Activated CD4-positive, alpha-beta T cell treated with anti-CD3 and anti-CD28 coated beads, Interleukin-2, amount 50 U/mL, for 48 hours (primary cell): ENCODE results near the gene COL18A1.
"Not testable (repeated sequence)": the region's sequence is repeated elsewhere in the genome, so short reads cannot be mapped to it uniquely, and the experiment has no call there.

Experiments used
- DNase-seq, 2 experiments: peaks; one replicate each; pipeline ENCODE4 v3.0.0-alpha.2; 2020

The COL18A1 gene

DNA sequence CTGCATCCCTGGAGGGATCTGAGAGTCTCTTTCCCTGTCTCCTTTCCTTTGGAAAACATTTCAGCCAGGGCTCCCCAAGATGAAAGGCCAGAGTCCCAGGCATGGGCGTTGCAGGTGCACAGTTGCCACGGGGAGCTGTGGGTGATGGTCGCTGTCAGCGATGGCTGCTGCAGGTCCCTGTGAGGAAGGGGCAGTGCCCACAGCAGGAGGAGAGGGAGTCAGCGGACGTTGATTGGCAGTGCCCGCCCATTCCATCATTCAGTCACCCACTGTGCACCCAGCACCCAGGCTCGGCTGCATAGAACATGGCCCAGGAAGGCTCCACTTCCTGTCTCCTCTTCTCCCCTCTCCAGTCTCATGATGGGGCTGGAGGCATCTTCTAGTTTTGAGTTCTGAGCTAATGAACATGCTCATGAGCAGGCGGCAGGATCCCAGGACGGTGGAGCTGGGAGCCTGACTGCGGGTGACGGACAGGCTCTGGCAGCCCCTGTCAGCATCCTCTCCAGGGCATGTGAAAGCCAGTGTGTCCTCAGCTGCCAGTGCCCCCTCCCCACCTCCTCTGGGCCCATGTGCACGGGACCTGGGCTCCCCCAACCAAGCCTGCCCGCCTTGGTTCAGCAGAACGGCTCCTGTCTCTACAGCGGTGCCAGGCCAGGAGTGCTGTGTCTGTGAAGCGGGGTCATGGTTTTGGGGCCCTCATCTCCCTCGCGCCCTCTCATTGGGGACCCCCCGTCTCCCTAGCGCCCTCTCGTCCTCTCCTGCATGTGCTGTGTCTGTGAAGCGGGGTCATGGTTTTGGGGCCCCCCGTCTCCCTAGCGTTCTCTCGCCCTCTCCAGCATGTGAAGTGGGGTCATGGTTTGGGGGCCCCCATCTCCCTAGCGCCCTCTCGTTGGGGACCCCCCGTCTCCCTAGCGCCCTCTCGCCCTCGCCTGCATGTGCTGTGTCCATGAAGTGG lies 24.5 kb downstream of the COL18A1 start:
- no peak for DNase-seq

DNA sequence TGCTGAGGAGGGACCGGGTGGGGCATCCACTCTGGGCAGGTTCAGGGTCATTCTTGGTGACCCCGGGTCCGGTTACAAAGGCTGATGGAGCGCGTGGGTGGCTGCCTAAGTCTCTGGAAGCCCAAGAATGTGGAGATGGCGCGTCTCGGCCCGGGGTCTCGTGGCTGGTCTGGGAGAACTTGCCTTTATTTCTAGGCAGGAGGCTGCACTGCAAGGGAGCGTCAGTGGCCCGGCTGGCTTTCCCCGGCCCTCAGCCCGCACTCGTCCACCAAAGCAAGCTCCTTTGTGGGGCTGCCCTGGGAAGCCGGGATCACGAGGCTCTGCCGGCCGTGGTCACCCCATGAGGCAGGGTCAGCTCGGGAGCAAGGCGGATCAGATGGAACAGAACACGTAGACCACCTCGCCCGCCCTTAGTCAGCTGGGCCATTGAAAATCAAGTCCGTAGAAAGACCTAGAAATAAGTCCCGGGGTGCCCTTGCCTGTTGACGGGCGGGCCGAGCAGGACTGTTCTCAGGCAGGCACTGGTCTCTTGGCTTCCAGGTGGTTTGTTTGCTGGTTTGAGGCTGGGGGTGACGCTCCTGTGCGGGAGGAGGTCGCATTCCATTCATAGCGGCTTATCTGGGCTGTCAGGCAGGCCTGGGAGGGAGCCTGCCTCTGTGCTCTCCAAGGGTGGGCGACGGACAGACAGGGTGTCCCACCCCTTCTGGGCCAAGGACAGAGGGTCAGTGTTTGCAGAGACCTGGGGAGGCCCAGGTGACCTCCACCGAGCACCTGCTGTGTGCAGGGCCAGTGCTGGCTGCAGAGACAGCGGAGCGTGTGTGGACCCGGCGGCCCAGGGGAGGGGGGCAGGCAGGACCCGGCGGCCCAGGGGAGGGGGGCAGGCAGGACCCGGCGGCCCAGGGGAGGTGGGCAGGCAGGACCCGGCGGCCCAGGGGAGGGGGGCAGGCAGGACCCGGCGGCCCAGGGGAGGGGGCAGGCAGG lies 25.8 kb downstream of the COL18A1 start:
- DNase-seq, result no peak

DNA sequence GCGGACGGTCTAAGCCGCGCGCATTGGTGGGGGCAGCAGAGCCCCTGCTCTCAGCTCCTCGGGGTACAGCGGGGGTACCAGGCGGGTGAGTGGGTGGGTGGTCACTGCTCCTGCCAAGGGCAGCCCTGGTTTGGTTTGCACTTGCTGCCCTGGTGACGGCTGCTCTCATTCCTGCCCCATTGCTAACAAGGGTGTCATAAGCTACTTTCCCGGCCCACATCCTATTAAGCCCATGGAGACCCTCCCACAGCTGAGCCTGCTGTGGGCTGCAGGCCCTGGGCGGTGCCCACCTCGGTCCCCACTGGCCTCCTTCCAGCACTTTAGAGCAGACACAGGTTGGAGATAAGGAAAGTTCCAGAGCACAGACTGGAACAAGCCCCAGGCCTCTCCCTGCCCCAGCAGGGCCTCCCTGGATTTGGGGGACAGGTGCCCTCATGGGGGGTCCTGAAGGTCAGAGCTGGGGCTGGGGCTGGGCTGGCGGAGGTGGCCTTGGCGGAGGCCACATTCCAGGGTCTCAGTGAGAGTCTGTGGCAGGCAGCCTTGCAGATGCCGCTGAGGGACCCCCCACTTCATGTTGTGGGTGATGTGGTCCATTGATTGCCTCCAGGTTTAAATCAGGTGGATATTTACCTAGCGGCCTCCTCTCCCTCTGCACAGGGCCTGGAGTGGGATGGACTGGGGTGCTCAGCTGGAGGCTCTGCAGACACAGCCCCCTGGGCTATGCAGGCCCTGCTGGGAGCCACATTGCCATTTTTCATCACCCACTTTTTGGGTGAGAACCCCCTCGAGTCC lies 27.0 kb downstream of the COL18A1 start:
- no peak for DNase-seq

DNA sequence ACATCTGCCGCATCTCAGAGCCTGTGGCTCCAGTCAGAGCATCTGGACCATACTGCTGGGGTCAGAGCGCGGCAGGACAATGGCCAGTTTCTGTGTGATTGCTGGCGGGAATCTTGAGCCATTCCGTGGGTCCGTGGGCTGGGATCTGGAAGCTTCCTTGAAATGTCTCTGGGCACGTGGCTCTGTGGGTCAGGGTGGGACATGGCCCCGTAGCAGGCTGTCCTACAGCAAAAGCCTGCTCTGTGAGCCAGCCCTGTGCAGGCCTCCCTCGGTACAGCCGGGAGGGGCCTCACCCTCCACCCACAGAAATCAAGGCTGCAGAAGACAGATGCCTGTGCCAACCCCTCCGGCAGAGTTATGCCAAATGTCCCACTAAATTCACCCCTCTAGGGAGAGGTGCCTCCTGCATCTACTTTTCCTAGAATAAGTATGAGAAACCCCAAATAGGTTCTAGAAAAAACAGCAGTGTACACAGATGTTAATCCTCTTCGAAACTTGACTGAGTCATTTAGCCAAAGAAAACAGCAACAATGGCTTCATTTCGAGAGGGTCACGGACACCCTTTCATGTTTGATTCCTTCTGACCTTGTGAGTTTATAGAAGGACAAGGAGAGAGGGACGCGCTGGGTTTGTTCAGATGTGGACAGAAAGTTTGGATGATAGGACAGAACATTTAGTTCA lies 27.8 kb downstream of the COL18A1 start:
- DNase-seq, result no peak

DNA sequence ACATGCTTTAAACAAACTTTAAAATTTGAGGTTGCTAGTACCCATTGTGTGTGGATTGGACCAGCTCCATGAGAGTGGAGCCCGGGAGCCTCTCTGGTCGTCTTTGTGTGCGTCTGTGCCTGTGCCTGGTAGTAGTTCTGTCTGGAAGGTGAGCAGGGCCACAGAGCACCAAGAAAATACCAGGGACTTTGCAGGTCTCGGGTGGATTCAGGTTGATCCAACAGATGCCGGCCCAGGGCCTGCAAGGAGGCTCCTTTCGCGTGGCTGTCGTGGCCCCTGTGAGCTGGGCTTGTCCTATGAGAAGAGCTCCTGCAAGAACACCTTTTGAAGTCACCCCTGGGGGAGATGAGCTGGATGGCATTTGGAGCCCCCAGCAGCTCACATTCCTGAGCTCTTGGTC lies 28.3 kb downstream of the COL18A1 start:
- no peak for DNase-seq

DNA sequence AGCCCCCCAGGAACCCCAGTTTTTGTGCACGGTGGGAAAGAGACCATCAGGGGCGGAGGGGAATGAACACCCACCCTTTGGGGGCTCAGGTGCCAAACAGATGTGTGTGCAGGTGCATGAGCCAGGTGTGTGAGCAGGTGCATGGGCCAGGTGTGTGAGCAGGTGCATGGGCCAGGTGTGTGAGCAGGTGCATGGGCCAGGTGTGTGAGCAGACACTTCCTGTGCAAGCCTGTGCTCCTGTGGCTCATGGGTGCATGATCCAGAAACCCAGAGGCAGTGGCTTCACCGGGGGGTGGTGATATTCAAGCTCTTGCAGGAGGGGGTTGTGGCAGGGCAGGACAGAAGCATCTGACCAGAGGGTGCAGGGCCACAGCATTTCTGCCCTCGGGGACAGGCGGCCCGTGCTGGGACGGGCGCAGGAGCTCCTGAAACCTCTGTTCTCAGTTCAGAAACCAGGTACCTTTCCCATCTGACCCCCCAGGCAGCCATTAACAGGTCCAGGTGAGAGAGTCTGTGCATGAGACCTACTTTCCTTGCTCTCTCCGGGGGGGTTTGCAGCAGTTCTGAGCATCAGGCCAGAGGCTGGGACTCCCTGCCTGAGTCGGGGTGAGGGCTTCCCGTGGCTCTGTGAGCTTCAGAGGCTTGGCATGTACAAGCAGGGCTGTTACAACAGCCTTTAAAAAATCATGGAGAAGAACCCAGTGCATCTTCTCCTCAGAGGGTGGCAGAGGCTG lies 29.1 kb downstream of the COL18A1 start:
- DNase-seq, result no peak

DNA sequence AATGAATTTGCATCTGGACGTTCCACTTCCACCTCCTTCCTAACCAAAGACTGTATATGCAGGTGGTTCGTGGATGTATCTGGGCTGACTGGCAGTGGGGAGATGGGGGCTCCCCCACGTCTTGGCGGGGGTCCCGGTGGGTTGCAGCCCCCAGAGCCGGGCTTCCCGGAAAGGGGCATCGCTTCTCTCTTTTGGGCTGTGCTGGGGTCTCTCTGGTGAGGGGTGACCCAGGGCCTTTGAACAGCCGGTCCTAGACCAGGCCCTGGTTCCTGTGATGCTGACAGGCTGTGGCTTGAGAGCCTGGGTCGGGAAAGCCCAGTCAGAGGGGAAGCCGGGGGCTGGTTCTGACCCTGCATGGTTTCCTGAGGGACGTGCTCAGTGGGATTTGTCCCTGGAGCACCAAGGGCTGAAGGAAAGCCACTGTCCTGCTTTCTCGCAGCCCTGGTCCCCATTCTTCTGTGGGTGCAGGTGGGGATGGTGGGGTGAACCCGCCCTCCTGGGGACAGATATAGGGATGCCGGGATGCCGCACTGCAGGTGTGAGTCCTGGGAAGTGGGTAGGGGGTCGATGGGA lies 29.8 kb downstream of the COL18A1 start:
- no peak for DNase-seq

DNA sequence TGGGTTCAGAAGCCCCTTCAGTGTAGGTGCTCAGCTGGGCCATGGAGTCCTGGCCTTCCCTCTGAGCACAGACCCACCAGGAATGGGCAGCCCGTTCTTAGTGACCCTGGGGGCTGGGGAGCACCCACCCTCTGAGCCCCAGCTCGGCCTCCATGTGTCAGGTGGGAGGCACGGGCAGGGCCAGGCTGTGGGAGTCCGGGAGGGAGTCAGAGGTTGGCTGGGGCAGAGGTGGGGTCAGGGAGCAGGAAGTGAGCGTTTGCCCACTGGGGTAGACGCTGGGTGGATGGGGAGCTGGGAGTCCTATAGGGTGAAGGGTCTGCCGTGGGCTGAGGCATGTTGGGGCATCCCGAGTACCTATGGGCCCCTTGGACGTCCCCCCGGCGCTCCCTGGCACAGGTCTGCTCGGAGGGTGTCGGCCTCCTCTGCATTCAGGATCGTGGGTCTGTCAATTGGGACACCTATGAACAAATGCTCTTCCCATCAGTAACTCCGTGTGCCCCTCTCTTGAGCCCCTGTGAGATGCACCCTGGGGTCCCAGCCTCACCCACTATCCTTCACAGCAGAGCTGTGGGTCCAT lies 30.5 kb downstream of the COL18A1 start:
- no peak for DNase-seq

DNA sequence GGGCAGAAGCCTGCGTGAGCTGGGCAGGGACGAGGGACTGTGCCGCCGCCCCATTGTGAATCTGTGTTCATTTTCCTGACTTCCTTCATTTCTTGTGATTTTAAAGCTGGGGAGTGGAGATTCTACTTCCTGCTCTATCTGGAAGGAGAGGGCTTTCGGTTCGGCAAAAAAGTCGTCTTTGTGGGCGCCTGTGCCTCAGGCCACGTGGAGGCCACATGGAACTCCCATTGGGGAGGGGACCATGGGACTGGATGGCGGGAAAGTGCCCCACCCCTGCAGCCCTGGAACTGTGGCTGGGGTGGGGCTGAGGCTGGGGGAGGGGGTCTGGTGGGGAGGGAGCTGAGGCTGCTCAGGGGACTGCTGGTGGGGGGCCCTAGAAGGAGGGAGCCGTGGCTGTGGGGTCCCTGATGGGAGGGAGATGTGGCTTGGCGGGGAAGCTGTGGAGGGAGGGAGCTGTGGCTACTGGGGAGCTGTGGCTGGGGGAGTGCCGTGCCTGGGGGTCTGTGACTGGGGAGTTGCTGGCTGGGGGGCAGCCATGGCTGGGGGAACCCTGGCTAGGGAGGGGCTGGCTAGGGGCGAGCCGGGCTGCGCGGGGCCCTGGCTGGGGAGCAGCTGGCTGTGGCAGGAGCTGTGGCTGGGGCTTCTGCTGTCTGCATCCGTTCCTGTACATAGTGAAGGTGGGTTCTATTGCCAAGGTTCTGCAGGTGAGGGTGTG lies 31.5 kb downstream of the COL18A1 start:
- no peak for DNase-seq

DNA sequence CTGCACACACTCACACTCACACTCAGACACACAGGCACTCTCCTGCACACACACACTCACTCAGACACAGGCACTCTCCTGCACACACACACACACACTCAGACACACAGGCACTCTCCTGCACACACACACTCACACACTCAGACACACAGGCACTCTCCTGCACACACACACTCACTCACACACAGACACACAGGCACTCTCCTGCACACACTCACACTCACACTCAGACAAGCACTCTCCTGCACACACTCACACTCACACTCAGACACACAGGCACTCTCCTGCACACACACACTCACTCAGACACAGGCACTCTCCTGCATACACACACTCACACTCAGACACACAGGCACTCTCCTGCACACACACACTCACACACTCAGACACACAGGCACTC lies 32.9 kb downstream of the COL18A1 start:
- not testable (repeated sequence) for DNase-seq

DNA sequence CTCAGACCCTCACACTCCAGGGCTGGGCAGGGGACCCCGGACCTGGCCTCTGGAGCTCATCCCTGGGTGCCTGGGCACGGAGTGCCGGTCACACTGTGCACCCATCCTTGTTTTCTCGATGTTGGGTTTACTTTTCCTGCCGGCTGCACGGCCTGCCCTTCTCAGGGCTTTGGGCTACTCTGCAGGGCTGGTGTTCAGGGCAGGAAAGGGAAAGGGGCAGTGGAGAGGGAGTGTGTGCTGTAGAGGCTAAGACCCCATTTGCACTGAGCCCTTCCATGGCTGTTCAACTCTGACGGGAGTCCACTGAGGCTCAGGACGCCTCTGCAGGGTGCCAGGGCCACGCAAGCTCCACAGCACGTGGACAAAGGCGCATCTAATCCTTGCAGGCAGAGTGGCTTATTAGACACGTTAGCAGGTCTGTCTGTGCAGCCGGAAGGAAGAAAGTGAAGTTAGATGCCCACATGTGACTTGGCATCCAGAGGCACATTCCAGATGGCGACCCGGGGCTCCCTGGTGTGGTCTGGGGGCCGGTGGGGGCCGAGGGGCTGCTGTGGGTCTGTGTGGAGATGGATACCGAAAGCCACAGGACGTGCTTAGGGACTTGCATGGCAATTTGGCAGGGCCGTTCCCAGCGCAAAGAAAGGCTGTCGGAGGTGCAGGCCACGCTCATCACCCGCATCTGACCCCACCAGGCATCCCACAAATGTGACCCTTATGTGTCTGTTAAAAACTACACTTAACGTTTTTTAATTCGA lies 33.6 kb downstream of the COL18A1 start:
- no peak for DNase-seq

DNA sequence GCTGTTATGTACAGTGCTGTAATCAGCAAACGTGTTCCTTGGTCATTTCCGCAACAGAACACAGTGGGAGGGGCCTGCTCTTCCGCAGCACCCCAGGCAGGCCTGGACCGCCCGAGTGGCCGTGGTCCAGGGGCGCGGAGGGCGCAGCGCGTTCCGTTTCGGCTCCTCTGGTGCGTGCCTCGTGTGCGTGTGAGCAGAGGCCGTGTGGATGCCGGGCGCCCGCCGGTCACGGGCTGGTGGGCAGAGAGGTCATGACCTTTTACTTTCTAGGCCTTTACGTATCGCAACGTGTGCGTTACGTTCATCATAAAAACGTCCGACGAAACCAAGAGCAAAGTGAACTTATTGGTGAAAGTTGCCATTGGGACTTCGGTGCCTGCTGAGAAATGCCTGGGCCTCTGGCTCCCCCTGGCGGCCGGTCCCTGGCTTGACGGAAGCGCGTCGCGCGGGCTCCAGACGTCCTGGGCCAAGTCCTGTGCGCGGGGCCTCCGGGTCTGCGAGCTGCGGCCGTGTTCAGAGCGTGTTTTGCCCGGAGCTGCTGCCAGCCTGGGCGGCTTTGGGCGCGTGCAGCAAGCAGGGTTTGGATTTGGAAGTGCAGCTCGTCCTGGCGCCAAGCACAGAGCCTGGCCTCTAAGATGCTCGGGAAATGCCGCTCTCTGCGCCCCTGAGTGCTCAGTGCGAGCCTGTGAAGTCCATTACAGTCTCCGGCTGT lies 34.4 kb downstream of the COL18A1 start:
- peak; percentile 88 for DNase-seq

DNA sequence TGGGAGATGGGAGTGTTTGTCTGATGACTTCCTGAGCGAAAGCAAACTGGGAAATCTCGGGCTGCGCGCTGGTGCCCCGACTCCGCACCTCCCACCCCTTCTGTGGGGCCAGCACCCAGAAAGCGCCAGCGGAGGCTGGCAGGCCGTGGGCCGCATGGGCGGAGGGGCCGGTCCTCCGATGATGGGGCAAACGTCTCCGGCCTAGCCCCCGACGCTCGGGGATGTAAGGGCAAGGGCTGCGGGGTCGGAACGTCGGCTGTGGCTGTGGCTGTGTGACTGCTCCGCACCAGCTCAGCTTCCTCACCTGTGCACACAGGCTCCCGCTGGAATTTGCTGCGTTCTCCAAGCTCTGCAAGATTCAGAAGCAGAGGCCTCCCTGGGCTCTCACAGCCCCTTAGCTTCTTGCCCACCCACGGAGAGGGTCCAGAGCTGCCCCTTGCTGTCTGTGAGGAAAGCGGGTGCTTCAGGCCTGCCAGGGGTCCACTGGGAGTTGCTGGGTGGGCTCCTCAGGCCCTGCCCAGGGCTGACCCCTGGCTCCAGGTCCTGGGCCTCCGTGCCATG lies 35.0 kb downstream of the COL18A1 start:
- DNase-seq, result no peak

DNA sequence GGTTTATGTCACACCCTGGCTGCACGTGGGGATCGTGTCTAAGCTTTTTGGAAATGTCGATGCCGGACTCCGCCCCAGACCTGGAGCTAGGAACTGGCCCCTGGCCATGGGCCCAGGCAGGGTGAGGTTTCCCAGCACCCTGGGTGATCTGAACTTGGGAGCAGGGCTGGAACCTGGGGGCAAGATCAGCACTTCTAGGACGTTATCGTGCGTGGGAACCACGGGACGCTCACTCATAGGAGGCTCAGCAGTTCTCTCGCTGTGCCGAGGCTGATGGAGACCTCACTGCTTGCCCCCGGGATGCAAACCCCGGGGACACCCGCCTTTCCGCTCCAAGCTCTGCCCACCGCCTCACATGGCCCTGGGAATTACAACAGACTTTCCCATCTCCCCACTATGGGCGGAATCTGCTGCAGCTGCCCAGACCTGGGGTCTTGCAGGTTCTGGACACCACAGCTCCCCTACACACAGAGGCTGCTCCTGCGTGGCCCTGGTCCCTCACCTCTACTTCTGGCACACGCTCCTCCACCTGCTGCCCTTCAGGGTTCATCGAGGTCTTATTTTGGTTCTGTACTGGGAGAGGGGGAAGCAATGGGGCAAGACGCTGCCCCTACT lies 35.9 kb downstream of the COL18A1 start:
- DNase-seq, result no peak

DNA sequence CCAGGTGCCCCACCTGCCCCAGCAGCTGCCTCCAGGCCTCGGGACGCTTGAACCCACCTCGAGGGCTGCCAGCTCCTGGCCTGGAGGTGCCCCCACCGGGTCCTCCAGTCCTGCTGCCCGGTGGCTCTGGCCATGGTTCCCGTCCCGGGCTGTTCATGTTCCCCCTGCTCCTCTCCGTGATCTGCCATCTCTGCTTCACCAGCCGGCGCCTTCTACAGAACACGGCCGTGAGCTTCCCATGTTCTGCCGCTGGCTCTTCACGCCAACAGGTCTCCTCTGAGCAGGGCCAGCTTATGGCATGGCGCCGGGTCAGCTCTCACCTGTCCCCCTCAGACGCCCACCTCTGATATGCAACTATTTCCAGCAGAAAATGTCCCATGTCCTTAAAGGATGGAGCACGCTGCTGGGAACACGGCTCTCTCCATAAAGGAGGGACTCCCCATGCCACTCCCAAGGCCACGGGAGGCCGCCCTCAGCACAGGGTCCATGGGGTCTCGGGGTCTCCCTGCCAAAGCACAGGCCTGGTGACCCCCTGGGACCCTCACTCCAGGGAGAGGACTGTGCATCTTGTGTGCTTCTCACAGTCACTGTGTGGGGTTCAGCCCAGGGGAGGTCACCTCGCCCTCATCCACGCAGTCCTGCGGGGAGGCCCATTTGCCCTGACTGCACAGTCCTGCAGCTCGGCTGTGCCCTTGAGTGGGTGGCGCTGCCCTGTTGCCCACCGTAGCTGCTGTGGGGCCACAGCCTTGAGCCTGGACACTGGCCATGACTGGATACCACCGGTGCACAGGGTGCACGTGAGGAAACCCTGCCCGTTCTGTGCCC lies 36.7 kb downstream of the COL18A1 start:
- no peak for DNase-seq

DNA sequence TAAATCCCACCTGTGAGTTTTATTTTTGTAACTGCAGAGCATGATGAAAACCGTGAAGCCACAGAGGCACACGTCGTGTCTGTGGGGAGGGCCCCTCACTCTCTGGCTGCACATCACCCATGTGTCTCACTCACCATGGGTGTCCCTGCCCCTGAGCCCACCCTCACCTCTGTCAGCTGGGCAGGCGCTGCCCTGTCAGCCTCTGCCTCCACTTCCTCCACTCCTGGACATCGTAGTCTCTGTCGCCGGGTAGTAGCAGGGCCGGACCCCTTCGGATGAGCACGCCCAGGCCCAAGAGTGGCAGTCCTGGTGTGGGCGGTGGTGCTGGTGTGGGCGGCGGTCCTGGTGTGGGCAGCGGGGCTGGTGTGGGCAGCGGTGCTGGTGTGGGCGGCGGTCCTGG lies 37.3 kb downstream of the COL18A1 start:
- DNase-seq, result no peak
